ENCODE data around the gene SPTB.

Gene SPTB

GRCh38 chr14:64704143-64704742 is 175.5 kb downstream of the SPTB start, which contains the start of gene PLEKHG3:
Gene PLEKHG3, plus strand, starts transcription at chr14:64704424. Its CDS starts 23,208 bp downstream, at chr14:64727632.
- peak; percentile 38 to 48 for DNase-seq

GRCh38 chr14:64703395-64704142 is 176.1 kb downstream of the SPTB start:
- no peak for DNase-seq

- no peak for DNase-seq
Measured at GRCh38 chr14:64702493-64703394, 177.0 kb downstream of the SPTB start.

- DNase-seq, result no peak
Measured at GRCh38 chr14:64701660-64702059, 178.0 kb downstream of the SPTB start.

- no peak for DNase-seq
Measured at GRCh38 chr14:64700894-64701293, 178.8 kb downstream of the SPTB start.

- no peak for DNase-seq
Measured at GRCh38 chr14:64700290-64700689, 179.4 kb downstream of the SPTB start.

GRCh38 chr14:64698903-64699302 is 180.8 kb downstream of the SPTB start:
- DNase-seq, result no peak

GRCh38 chr14:64696355-64696857 is 183.3 kb downstream of the SPTB start:
- no peak for DNase-seq
